C4-2B (cell line): ENCODE data around the gene TMEM125.

ENCODE experiments used
- ZFX ChIP-seq: fragments of 450-650 bp; IDR thresholded peaks from 2 replicates; pipeline ENCODE4 v1.6.1; 2017
- TF ChIP-seq, protein P1 (sequence below): fragments of 450-650 bp; conservative IDR thresholded peaks from 2 replicates; pipeline ENCODE4 v1.5.1; 2017; ENCODE audit warnings: mild to moderate bottlenecking

- TF ChIP-seq, protein P1, sequence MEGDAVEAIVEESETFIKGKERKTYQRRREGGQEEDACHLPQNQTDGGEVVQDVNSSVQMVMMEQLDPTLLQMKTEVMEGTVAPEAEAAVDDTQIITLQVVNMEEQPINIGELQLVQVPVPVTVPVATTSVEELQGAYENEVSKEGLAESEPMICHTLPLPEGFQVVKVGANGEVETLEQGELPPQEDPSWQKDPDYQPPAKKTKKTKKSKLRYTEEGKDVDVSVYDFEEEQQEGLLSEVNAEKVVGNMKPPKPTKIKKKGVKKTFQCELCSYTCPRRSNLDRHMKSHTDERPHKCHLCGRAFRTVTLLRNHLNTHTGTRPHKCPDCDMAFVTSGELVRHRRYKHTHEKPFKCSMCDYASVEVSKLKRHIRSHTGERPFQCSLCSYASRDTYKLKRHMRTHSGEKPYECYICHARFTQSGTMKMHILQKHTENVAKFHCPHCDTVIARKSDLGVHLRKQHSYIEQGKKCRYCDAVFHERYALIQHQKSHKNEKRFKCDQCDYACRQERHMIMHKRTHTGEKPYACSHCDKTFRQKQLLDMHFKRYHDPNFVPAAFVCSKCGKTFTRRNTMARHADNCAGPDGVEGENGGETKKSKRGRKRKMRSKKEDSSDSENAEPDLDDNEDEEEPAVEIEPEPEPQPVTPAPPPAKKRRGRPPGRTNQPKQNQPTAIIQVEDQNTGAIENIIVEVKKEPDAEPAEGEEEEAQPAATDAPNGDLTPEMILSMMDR: no peak
- no peak for TF ChIP-seq ZFX
These were observed 39.7 kb upstream of the TMEM125 start for GRCh38 chr1:43229826-43230780.
